GM18507 (cell line): ENCODE measurements around the gene BMP2K.
A peak's percentile ranks its signal among the peaks of the same experiment; 100 is the strongest.

ENCODE experiments used
- DNase-seq: peaks from one replicate; pipeline ENCODE4 v3.0.0; 2011; ENCODE audit warnings: low read depth; ENCODE audit not compliant: insufficient read length; ENCODE audit errors: extremely low spot score
- FAIRE-seq: peaks from 2 replicates; lab custom pipeline; 2011; peaks lifted over from hg19 to GRCh38; lab: Jason Lieb, UNC

BMP2K gene

GRCh38 chr4:78776079-78776728 is at the start of gene BMP2K:
Gene BMP2K (plus strand): TSS chr4:78776350. CDS start chr4:78776544, 194 bp downstream.
- DNase-seq (peak; percentile 68), FAIRE-seq (no peak)

GRCh38 chr4:78726546-78726945 is 49.6 kb upstream of the BMP2K start:
- no peak for FAIRE-seq
- no peak for DNase-seq

GRCh38 chr4:78732332-78733104 is 43.6 kb upstream of the BMP2K start:
- DNase-seq (no peak), FAIRE-seq (no peak)

- DNase-seq (no peak), FAIRE-seq (peak; percentile 24)
Measured at GRCh38 chr4:78734441-78735162, 41.5 kb upstream of the BMP2K start.

GRCh38 chr4:78735697-78736096 is 40.5 kb upstream of the BMP2K start:
- DNase-seq (no peak), FAIRE-seq (peak; percentile 71)

GRCh38 chr4:78737035-78737434 is 39.1 kb upstream of the BMP2K start:
- DNase-seq (no peak), FAIRE-seq (peak; percentile 64)

- peak; percentile 21 for FAIRE-seq
- no peak for DNase-seq
Measured at GRCh38 chr4:78737973-78738372, 38.2 kb upstream of the BMP2K start.

GRCh38 chr4:78742300-78742699 is 33.9 kb upstream of the BMP2K start:
- FAIRE-seq (no peak), DNase-seq (no peak)

- DNase-seq (no peak), FAIRE-seq (no peak)
Measured at GRCh38 chr4:78747475-78747922, 28.7 kb upstream of the BMP2K start.

- DNase-seq (no peak), FAIRE-seq (peak; percentile 50)
Measured at GRCh38 chr4:78748381-78748780, 27.8 kb upstream of the BMP2K start.

GRCh38 chr4:78749258-78749971 is 26.7 kb upstream of the BMP2K start:
- DNase-seq (no peak), FAIRE-seq (no peak)

- FAIRE-seq = peak; percentile 97
- DNase-seq = no peak
Measured at GRCh38 chr4:78749972-78750727, 26.0 kb upstream of the BMP2K start.

GRCh38 chr4:78753091-78753490 is 23.1 kb upstream of the BMP2K start:
- FAIRE-seq (peak; percentile 71), DNase-seq (no peak)

GRCh38 chr4:78754872-78755271 is 21.3 kb upstream of the BMP2K start:
- FAIRE-seq (no peak), DNase-seq (no peak)

GRCh38 chr4:78756137-78756536 is 20.0 kb upstream of the BMP2K start:
- FAIRE-seq (no peak), DNase-seq (no peak)

- no peak for DNase-seq
- FAIRE-seq = peak; percentile 9
Measured at GRCh38 chr4:78756776-78757175, 19.4 kb upstream of the BMP2K start.

GRCh38 chr4:78757574-78757973 is 18.6 kb upstream of the BMP2K start:
- no peak for DNase-seq
- no peak for FAIRE-seq

- DNase-seq (no peak), FAIRE-seq (no peak)
Measured at GRCh38 chr4:78758085-78758484, 18.1 kb upstream of the BMP2K start.

GRCh38 chr4:78762529-78762928 is 13.6 kb upstream of the BMP2K start:
- FAIRE-seq (no peak), DNase-seq (no peak)
